GM19043 (cell line): ENCODE data around the gene ZNF611.
"Not testable (repeated sequence)": the region's sequence is repeated elsewhere in the genome, so short reads cannot be mapped to it uniquely, and the experiment has no call there.

Experiments
- ATAC-seq: cut with Tn5 transposase; IDR thresholded peaks from one replicate; pipeline ENCODE4 v1.9.1; 2021; ENCODE audit warnings: low read depth; ENCODE audit not compliant: unreplicated experiment

ZNF611 gene

DNA sequence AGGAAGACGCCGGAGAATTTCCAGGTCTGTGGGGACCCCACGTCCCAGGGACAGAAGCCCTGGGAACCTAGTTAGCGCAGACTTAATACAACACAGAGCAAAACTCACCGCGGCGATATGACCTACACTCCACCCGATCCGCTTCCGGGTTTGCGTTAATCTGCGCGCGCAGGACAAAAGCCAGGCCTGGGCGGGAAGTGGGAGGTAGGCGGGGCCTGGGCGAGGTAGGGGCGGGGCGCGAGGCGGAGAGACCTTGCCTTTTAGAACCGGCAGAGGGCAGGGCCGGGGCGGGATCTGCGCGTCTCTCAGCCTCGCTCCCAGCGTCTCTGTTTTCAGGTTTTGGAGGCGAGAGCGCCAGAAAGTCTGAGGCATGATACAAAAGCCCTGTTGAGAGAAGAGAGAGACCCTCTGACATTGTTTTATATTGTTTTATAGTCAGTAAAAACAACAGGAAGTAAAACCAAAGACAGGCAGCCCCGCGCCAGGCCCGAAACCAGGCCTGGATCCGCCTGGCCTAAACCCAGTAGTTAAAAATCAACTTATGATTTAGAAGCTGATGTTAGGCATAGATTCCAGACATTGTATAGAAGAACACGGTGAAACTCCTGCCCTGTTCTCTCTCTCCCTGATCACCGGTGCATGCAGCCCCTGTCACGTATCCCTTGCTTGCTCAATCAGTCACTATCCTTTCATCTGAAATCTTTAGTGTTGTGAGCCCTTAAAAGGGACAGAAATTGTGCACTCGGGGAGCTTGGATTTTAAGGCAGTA lies at the start of gene ZNF611:
TSS of gene ZNF611 (minus strand) at position 152 of the 769 bp plus-strand sequence. CDS start 19,150 bp downstream, outside the sequence.
- ATAC-seq, result peak; percentile 90

DNA sequence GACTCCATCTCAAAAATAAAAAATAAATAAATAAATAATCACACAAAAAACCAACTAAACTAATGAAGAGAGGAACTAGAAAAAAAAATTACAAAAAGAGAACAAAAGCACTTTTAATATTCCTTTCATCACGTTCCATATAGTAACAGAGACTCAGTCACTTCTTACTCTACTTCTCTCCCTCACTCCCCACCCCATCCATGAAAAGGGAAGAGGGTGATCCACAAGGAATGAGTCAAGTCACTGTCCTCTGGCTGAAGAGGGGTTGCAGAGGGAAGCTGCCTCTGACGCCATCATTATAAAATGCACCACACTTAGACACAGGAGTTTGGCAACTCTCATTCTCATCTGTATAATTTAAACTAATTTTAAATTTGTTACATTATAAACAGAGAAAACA lies 48.0 kb upstream of the ZNF611 start:
- not testable (repeated sequence) for ATAC-seq

DNA sequence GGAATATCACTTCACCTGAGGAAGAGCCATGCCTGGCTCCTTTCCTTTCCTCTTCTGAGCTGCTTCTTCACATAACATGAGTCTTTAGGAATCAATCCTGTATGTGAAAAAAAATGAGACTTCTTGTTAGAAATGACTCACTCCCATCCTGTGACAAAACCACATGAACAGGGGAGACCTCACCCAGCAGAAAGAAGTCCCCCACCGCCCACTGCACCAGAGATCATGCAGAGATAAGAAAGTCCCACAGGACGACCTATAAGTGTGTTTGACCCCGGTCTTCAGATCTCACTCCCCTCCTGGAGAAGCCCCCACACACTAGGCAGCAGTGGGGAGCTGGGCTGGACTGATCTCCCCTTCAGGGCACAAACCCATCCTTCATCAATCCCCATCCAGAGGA lies 44.0 kb upstream of the ZNF611 start:
- ATAC-seq, result no peak

DNA sequence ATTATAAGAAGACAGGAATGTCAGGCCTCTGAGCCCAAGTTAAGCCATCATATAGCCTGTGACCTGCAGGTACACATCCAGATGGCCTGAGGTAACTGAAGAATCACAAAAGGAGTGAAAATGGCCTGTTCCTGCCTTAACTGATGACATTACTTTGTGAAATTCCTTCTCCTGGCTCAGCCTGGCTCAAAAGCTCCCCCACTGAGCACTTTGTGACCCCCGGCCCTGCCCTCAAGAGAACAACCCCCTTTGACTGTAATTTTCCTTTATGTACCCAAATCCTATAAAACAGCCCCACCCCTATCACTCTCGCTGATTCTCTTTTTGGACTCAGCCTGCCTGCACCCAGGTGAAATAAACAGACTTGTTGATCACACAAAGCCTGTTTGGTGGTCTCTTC lies 21.6 kb upstream of the ZNF611 start:
- ATAC-seq, result not testable (repeated sequence)

DNA sequence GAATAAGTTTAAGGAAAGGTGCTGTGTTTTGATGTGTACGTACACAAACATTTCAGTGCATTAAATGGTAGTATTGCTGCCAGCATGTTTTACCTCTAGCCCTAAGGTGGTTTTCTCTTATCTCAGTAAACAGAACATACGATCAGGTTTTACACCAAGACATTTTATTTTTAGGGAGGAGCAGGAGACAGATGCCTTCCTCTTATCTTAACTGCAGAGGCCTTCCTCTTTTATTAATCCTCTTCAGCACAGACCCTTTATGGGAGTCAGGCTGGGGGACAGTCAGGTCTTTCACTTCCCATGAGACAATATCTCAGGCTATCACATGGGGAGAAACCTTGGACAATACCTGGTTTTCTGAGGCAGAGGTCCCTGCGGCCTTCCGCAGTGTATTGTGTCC lies 14.9 kb upstream of the ZNF611 start:
- ATAC-seq, result no peak

DNA sequence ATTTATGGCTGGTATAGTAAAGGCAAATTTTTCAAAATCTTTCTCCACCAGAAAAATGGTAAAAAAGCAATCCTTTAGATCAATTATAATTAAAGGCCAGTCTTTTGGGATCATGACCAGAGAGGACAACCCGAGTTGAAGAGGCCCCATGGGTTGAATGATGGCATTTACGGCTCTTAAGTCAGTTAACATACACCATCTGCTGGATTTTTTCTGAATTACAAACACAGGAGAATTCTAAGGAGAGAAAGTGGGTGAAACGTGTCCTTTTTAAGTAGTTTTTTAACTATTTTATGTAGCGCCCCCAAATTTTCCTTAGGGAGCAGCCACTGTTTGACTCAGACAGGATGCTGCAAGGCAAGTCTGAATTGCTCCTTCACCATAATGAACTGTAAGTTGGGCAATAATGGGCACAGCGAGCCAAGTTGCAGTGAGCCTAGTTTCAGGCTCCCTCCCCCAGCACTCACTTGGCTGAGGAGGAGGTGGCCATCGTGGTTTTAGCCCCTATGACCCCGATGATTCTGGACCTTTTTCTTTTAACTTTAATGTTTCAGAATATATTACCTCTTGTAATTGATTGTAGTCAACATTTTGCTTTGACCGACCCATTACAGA lies 13.6 kb upstream of the ZNF611 start:
- no peak for ATAC-seq

DNA sequence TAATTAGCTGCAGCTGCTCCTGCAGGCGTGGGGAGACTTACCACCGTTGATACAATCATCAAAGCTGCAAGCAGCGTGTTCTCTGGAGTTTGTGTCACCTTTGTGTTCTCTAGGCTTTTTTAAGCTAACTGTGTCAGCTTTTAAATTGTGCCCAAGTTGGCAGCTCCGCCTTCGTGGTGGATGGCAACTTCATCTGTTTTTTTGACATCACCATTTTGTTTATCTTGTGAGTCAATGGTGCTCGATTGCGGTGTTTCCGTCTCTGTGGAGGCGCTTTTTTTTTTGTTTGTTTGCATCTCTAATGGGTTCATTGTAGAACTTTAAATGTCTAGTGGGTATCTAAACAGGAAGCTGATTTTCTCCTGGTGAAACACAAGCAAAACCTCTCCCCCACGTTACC lies 11.1 kb upstream of the ZNF611 start:
- not testable (repeated sequence) for ATAC-seq

DNA sequence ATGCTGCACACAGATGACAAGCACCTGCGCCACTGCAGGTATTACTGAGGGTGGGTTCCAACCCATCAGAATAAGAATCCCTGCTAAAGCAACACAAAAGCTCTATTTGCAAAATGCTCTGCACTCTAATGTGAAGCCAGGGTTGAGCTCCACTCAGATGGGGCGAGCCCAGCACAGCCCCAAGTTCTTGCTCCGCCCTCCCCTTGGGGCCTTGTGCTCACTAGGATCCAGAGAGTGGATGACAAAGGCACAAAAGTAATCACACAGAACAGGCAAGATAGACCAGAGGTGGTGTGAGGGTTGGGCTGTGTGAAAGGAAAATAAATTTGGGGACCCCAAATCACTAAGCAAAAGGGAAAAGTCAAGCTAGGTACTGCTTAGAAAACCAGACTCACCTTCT lies 8.2 kb upstream of the ZNF611 start:
- ATAC-seq, result no peak

DNA sequence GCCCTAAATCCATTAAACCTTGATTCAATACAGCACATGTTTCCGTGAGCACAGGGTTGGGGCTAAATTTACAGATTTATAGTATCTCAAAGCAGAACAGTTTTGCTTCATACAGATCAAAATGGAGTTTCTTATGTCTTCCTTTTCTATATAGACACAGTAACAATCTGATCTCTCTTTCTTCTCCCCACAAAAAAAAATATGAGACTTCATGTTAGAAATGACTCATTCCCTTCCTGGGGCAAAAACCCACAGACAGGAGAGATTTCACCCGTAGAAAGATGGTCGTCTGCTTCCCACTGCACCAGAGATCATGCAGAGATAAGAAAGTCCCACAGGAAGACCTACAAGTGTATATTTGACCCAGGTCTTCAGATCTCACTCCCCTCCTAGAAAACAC lies 7.7 kb upstream of the ZNF611 start:
- no peak for ATAC-seq

DNA sequence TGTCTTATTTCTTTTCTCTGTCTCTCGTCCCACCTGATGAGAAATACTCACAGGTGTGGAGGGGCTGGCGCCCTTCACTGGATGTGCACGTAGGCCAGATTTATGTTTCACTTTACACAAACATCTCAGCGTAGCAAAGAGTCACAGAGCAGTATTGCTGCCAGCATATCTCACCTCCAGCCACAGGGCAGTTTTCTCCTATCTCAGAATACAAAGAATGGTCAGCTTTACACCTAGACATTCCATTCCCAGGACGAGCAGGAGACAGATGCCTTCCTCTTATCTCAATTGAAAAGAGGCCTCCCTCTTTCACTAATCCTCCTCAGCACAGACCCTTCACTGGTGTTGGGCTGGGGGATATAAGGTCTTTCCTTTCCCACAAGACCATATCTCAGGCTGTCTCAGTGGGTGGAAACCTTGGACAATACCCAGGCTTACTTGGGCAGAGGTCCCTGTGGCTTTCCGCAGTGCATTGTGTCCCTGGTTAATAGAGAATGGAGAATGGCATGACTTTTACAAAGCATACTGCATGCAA lies 7.2 kb upstream of the ZNF611 start:
- no peak for ATAC-seq

DNA sequence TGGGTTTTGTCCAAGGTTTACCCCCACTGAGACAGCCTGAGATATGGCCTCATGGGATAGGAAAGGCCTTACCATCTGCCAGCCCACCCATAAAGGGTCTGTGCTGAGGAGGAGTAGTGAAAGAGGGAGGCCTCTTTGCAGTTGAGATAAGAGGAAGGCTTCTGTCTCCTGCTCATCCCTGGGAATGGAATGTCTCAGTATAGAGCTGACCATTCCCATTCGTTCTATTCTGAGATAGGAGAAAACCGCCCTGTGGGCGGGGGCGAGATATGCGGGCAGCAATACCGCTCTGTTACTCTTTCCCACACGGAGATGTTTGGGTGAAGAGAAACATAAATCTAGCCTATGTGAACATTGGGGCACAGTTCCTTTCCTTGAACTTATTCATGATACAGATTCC lies 6.5 kb upstream of the ZNF611 start:
- not testable (repeated sequence) for ATAC-seq

DNA sequence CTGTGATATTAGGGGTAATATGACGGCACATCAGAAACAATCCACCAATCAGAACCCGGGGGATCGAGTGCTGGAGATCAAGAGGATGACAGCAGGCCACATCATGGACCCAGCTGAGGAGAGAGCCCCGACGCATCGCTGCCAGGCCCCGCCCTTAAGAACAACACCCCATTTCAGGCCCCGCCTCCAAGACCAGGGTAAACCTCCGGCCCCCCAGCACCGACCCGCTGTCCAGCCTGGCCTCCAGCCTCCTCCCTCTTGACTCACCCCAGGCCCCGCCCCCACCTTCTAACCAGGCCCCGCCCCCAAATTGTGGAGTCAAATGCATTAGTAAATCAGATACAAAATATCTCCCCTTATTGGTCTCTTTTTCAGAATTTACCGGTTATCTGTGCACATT lies 4.7 kb upstream of the ZNF611 start:
- no peak for ATAC-seq

DNA sequence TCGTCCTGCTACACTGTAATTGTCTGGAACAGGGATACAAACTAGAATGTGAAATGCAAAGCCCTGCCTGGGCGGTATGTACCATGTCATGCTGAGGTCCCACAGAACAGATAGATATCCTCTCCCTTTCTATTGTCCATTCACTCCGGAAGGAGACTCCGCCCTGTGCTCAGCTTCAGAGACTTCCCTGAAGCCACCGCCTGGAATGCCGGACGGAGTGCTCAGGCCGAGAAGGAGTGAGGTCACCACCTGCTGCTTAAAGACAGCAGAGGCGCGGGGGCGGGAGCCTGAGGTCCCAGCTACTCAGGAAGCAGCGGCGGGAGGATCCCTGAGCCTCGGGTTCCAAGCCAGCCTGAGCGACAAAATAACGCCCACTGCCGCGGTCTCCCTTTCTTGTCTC lies 890 bp upstream of the ZNF611 start:
- ATAC-seq, result no peak

DNA sequence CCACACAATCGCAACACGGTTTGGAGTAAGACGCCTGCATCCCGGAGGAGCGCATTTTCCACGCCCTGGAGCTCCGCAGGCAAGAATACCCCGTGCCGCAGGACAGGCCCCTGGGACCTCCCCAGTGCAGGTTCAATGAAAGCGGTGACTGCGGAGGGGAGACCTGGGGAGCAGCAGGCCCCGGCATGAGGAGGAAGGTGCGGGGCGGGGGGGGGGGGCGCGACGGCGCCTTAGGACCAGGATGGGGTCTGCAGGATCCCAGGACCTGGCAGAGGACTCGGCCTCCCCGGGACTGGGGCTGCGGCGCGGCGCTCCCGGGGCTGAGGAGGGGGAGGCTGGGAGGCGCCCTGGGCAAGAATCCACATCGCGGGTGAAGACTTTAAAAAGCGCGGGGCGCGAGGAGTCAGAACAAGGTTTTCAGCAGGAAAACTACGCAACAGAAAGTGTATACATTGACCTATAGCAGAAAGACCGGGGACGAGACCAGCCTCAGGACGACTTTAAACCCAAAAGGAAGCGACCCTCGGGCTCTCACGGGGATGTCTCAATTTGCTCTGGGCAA lies 432 bp downstream of the ZNF611 start:
- peak; percentile 9 for ATAC-seq

DNA sequence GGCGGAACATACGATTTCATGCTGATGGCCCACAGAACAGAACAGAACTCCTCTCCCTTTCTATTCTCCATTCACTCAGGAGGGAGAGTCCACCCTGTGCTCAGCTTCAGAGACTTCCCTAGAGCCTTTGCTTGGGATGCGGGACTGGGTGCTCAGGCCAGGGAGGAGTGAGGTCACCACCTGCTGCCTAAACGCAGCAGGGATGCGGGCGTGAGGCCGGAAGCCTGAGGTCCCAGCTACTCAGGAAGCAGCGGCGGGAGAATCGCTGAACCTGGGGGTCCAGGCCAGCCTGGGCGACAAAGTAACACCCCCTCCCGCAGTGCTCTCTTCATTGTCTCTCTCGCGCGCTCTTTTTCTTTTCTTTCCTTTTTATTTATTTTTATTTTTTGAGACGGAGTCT lies 8.8 kb downstream of the ZNF611 start:
- not testable (repeated sequence) for ATAC-seq

DNA sequence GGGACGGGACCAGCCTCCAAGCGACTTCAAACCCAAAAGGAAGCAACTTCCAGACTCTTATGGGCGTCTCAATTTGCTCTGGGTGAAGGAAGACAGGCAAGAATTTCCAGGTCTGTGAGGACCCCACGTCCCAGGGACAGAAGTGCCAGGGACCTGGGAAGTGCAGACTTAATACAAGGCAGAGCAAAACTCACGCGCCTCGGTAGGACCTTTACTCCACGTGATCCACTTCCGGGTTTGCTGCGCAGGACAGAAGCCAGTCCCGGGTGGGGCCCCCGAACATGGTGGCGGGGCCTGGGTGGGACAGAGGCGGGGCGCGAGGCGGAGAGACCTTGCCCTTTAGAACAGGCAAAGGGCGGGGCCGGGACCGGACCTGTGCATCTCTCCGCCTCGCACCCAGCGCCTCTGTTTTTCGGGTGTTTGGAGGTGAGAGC lies 9.3 kb downstream of the ZNF611 start:
- ATAC-seq, result no peak

DNA sequence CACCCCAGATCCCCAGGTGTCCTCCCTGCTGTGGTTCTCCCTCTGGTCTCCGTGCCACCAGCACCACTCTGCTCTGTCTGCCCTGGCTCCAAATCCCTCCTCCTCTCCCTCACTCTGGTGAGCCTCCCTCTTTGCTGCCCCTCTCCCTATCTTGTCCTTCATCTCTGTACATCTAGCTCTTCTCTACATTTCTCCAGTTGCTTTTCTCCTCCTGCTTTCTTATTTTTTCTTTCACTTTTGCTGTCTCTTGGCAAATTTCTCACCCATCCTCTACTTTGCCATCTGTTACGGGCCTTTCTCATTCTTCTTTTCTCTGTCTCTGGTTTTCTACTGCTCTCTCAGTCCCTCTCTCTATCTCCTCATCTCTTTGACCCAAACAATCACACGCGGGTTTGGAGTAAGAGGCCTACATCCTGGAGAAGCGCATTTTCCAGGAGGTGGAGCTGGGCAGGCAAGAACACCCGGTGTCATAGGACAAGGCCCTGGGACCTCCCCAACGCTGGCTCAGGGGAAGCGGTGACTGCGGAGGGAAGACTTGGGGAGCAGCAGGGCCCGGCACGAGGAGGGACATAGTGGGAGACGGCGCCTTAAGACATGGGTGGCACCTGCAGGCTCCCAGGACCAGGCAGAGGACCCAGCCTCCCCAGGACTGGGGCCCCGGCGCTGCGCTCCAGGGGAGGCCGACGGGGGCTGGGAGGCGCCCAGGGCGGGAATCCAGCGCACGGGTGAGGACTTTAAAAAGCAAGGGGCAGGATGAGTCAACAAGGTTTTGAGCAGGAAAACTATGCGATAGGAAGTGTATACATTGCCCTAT lies 9.9 kb downstream of the ZNF611 start:
- ATAC-seq, result no peak

DNA sequence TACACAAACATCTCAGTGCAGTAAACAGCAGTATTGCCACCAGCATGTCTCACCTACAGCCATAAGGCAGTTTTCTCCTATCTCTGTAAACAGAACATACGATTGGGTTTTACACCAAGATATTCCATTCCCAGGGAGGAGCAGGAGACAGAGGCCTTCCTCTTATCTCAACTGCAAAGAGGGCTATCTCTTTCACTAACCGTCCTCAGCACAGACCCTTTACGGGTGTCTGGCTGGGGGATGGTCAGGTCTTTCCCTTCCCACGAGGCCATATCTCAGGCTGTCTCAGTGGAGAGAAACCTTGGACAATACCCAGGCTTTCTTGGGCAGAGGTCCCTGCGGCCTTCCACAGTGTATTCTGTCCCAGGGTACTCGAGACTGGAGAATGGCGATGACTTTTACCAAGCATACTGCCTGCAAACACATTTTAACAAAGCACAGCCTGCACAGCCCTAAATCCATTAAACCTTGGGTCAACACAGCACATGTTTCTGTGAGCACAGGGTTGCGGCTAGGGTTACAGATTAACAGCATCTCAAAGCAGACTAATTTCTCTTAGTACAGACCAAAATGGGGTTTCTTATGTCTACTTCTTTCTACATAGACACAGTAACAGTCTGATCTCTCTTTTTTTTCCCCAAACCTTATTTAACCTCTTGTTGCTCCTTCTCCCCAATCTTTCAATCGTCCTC lies 10.8 kb downstream of the ZNF611 start:
- ATAC-seq, result not testable (repeated sequence)

DNA sequence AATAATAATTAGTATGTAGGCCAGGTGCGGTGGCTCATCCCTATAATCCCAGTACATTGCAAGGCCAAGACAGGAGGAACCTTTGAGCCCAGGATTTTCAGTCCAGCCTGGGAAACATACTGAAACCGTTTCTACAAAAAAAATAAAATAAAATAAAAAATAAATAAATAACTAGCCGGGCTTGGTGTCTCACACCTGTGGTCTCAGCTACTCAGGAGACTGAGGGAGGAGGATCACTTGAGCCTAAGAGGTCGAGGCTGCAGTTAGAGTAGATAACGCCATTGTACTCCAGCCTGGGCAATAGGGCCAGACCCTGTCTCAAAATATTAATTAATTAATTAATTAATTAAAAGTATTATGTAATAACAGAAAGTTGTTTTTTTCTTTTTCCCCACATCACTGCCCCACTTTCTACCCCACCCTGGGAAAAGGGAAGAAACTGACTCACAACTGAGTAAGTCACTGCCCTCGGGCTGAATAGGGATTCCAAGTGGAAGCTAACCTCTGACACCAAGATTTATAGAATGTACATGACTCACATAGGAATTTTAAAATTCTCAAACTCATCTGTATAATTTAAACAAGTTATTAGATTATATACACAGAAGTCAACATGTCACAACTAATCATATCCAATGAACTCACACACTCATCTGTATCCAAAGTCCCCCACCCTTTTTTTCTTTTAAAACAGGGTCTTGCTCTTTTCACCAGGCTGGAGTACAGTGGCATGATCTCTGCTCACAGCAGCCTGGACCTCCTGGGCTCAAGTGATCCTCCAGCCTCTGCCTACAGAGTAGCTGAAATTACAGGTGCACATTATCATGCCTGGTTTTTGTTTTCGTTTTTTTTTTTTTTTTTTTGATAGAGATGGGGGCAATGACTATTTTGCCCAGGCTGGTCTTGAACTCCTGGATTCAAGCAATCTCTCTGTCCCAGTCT lies 12.5 kb downstream of the ZNF611 start:
- ATAC-seq, result no peak
